HAP-1 (cell line): ENCODE results near the gene SHISA8.

ENCODE experiments used
- DNase-seq, 2 experiments: peaks; one replicate each; pipeline ENCODE4 v3.0.0-alpha.2; 2016 to 2020; ENCODE audit warnings: low spot score in 2 of 2
- H3K27me3 ChIP-seq: fragments of 250-450 bp; sonication (Bioruptor Pico); 2 replicates; pipeline ENCODE4 v1.5.1; 2020; ENCODE audit warnings: low read depth, mild to moderate bottlenecking, moderate library complexity
- H3K36me3 ChIP-seq: fragments of 250-450 bp; sonication (Bioruptor Pico); replicated peaks from 2 replicates; pipeline ENCODE4 v1.5.1; 2020; ENCODE audit warnings: mild to moderate bottlenecking
- H3K4me1 ChIP-seq: fragments of 250-450 bp; sonication (Bioruptor Pico); 2 replicates; pipeline ENCODE4 v1.5.1; 2020; ENCODE audit warnings: mild to moderate bottlenecking
- H3K4me3 ChIP-seq: fragments of 250-450 bp; sonication (Bioruptor Pico); 2 replicates; pipeline ENCODE4 v1.5.1; 2020; ENCODE audit warnings: mild to moderate bottlenecking, moderate library complexity
- H3K9me3 ChIP-seq: fragments of 250-450 bp; sonication (Bioruptor Pico); 2 replicates; pipeline ENCODE4 v1.5.1; 2020; ENCODE audit warnings: mild to moderate bottlenecking, moderate library complexity
- in situ Hi-C: fragments of 300-500 bp; cut with MboI; formaldehyde crosslinking; loops from 3 replicates; pipeline ENCODE4 v1.14.3; 2020; ENCODE audit warnings: low sequenced_read_pairs, inconsistent platforms, mixed read lengths

Gene SHISA8

GRCh38 chr22:41940832-41941765 lies 26.2 kb upstream of the SHISA8 start:
- H3K9me3 ChIP-seq = no peaks in the 10 kb centered on the region
- peaks cover 83% of the 10 kb centered on the region for H3K36me3 ChIP-seq
- peak; percentile 65 to 87 for DNase-seq
- no peaks in the 10 kb centered on the region for H3K27me3 ChIP-seq
- H3K4me3 ChIP-seq = no peak overlapping the region
- in situ Hi-C loops = loop anchor here (5.0 kb wide), 1 partner anchor 244 kb away; the partner anchor contains the start of gene MEI1
- H3K4me1 ChIP-seq = peaks cover 10% of the 10 kb centered on the region

DNA sequence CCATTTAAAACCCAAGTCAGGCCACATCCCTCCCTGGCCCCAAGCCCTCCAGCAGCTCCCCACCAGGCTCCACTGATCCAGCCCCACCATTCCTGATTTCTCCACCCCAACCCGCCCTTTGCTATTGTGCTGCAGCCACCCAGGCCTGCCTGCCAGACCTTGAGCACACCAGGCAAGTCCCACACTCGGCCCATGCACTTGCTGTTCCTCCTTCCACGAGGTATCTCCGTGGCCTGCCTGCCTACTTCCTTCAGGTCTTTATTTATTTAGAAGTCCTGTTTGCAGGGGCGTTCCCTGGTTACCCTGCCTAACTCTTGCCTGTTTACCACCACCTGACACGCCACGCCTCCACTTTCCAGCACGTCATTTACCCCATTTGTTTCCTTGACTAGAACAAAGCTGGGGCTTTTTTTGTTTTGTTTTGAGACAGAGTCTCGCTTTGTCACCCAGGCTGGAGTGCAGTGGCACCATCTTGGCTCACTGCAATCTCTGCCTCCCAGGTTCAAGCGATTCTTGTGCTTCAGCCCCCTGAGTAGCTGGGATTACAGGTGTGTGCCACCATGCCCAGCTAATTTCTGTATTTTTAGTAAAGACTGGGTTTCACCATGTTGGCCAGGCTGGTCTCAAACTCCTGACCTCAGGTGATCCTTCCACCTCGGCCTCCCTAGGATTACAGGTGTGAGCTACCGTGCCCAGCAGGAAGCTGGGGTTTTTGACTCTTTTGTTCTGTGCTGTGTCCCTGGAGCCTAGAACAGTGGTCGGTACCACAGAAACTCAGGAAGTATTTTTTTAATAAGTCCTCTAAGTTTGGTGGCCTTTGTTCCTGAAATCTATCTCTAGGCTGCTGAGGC lies 25.3 kb upstream of the SHISA8 start:
- peak in 1 of 2 experiments; percentile 58 for DNase-seq
- Histone ChIP-seq H3K4me3 (no peak overlapping the region), H3K36me3 (peaks cover 79% of the 10 kb centered on the region), H3K27me3 (no peaks in the 10 kb centered on the region), H3K9me3 (no peaks in the 10 kb centered on the region), H3K4me1 (peaks cover 3% of the 10 kb centered on the region; the same call in 1 of the 2 replicates)
- in situ Hi-C loops = loop anchor here (5.0 kb wide), 1 partner anchor 243 kb away; the partner anchor contains the start of gene MEI1

- Histone ChIP-seq H3K36me3 (peaks cover 59% of the 10 kb centered on the region), H3K27me3 (no peaks in the 10 kb centered on the region), H3K9me3 (no peaks in the 10 kb centered on the region), H3K4me1 (no peaks in the 10 kb centered on the region), H3K4me3 (no peak overlapping the region)
- in situ Hi-C loops = no loop called here
- DNase-seq = no peak
These were observed 22.0 kb upstream of the SHISA8 start for GRCh38 chr22:41936894-41937169.

GRCh38 chr22:41935509-41935908 lies 20.6 kb upstream of the SHISA8 start:
- DNase-seq = no peak
- peaks cover 45% of the 10 kb centered on the region for H3K36me3 ChIP-seq
- H3K4me3 ChIP-seq = no peak overlapping the region
- no peaks in the 10 kb centered on the region for H3K4me1 ChIP-seq
- no peaks in the 10 kb centered on the region for H3K27me3 ChIP-seq
- H3K9me3 ChIP-seq = no peaks in the 10 kb centered on the region
- in situ Hi-C loops = no loop called here

DNA sequence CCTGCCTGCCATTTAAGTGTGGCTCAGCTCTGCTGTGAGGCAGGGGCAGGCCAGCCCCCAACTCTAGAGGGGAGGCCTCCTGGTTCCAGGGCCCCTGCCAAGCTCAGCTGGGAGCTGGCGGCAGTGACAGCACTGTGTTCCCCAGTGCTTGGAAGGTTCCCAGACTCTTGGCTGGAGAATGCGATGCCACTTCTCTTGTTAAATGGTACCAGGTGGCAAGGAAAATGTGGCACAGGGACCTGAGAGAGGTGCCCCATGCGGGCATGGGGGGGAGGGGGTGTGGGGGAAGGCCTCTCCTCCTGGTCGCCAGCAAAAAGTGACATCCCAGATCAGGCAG lies 20.1 kb upstream of the SHISA8 start:
- in situ Hi-C loops = no loop called here
- Histone ChIP-seq H3K4me1 (no peaks in the 10 kb centered on the region), H3K36me3 (peaks cover 40% of the 10 kb centered on the region), H3K27me3 (no peaks in the 10 kb centered on the region), H3K4me3 (no peak overlapping the region), H3K9me3 (no peaks in the 10 kb centered on the region)
- no peak for DNase-seq

DNA sequence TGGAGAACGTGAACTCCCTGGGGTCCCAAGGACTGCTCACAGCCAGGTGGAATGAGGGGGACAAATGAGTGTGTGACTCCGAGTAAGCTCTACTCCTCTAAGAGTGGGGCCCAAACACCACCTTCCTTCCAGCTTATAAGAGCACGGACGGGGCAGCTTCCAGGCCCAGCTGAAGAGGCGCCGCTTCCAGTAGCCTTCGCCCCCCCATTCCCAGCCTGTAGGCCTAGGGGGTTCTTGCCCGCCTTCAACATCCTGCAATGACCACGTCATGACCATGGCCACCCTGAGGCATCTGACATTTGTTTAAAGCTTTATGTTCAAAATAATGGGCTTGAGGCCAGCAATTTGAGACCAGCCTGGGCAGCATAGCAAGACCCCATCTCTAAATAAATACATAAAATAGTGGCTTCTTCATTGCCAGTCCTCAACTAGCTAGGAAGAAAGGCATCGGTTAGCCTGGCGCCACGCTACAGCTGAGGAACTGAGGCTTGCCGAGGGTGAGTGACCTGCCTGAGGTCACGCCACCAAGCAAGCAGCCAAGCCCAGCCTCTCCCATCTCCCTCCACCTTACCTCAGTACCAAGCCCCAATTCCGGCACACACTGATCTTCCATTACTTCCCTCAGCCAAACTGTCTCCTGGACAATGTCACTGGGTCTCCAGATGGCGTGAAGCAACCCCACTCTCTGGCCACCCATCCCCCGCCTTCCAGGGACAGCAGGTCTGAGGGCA lies 19.6 kb upstream of the SHISA8 start:
- no peaks in the 10 kb centered on the region for H3K9me3 ChIP-seq
- DNase-seq = no peak
- H3K27me3 ChIP-seq = no peaks in the 10 kb centered on the region
- no peaks in the 10 kb centered on the region for H3K4me1 ChIP-seq
- in situ Hi-C loops = no loop called here
- no peak overlapping the region for H3K4me3 ChIP-seq
- H3K36me3 ChIP-seq = peaks cover 38% of the 10 kb centered on the region

GRCh38 chr22:41933411-41934177 lies 18.7 kb upstream of the SHISA8 start:
- in situ Hi-C loops = no loop called here
- no peaks in the 10 kb centered on the region for H3K27me3 ChIP-seq
- H3K36me3 ChIP-seq = peaks cover 29% of the 10 kb centered on the region
- H3K9me3 ChIP-seq = no peaks in the 10 kb centered on the region
- no peak for DNase-seq
- no peak overlapping the region for H3K4me3 ChIP-seq
- H3K4me1 ChIP-seq = no peaks in the 10 kb centered on the region

DNA sequence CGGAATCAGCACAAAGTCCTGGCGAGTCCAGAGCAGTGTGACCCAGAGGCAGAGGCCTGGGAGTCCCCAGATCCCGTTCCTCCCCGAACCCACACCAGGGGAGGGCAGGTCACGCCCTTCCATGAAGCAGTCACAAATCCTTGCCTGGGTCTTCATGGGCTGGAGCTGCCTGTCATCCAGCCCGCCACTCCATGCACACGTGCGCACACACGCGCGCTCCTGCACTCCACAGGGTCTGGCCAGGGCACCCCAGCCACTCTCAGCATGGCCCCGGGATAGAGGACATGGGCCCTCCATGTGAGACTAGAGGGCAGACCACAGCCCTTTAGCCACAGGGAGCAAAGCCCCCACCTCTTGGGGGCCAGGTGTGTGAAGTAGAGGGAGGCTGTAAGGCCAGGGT lies 17.5 kb upstream of the SHISA8 start:
- Histone ChIP-seq H3K4me3 (no peak overlapping the region), H3K27me3 (no peaks in the 10 kb centered on the region), H3K9me3 (no peaks in the 10 kb centered on the region), H3K36me3 (peaks cover 25% of the 10 kb centered on the region), H3K4me1 (no peaks in the 10 kb centered on the region)
- peak in 1 of 2 experiments; percentile 14 for DNase-seq
- in situ Hi-C loops = no loop called here

DNA sequence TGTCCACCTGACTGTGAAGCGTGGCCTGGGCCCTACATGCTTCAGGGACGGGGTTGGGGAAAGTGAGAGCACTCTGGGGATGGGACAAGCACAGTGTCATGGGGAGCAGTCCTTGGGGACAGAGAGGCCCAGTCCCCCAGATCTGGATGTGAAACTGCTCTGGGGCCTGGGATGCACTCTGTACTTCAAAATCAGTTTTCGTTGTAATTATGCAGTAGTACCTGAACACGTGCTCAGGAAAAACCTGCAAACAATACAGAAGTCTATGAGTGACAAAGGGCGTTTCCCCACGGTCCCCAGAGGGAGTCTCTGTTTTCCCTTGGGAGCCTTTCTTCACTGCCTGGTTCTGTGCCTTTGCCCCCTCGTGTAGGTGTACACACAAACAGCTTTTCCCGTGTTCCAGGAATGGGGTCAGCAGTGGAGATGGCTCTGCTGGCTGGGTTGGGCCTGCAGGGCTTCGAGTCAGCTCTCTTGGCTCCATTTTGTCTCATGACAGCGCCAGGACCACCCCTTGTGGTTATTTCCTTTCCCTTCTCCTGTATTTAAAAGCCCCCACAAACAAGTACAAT lies 16.9 kb upstream of the SHISA8 start:
- H3K36me3 ChIP-seq = peaks cover 20% of the 10 kb centered on the region
- H3K4me3 ChIP-seq = no peak overlapping the region
- peak in 1 of 2 experiments; percentile 42 for DNase-seq
- H3K4me1 ChIP-seq = no peaks in the 10 kb centered on the region; the same call in 1 of the 2 replicates
- H3K9me3 ChIP-seq = no peaks in the 10 kb centered on the region
- no peaks in the 10 kb centered on the region for H3K27me3 ChIP-seq
- in situ Hi-C loops = no loop called here

GRCh38 chr22:41929418-41929810 lies 14.5 kb upstream of the SHISA8 start:
- DNase-seq = peak in 1 of 2 experiments; percentile 26
- in situ Hi-C loops = no loop called here
- Histone ChIP-seq H3K27me3 (peaks cover 6% of the 10 kb centered on the region), H3K36me3 (peaks cover 6% of the 10 kb centered on the region; the same call in 1 of the 2 replicates), H3K4me1 (peaks cover 3% of the 10 kb centered on the region; the same call in 1 of the 2 replicates), H3K4me3 (no peak overlapping the region), H3K9me3 (no peaks in the 10 kb centered on the region)

- H3K9me3 ChIP-seq = no peaks in the 10 kb centered on the region
- H3K36me3 ChIP-seq = peaks cover 3% of the 10 kb centered on the region; the same call in 1 of the 2 replicates
- H3K4me1 ChIP-seq = peaks cover 3% of the 10 kb centered on the region; the same call in 1 of the 2 replicates
- DNase-seq = peak in 1 of 2 experiments; percentile 17
- no peak overlapping the region for H3K4me3 ChIP-seq
- in situ Hi-C loops = no loop called here
- H3K27me3 ChIP-seq = peaks cover 6% of the 10 kb centered on the region
These were observed 13.9 kb upstream of the SHISA8 start for GRCh38 chr22:41928593-41929417.

- in situ Hi-C loops = no loop called here
- no peak overlapping the region for H3K4me3 ChIP-seq
- no peak for DNase-seq
- peaks cover 6% of the 10 kb centered on the region for H3K27me3 ChIP-seq
- H3K4me1 ChIP-seq = peaks cover 3% of the 10 kb centered on the region; the same call in 1 of the 2 replicates
- H3K9me3 ChIP-seq = no peaks in the 10 kb centered on the region
- peaks cover 3% of the 10 kb centered on the region; the same call in 1 of the 2 replicates for H3K36me3 ChIP-seq
These were observed 12.9 kb upstream of the SHISA8 start for GRCh38 chr22:41927813-41928212.
